HCT116 (cell line): ENCODE measurements around the gene BNIP5. TPM values are rescaled to one million over a fixed set of nuclear protein-coding genes. Genes with fewer than 3 reads are reported as not detected.

Experiments
- ATAC-seq: fragments of 200-7000 bp; cut with Tn5 transposase; 2 replicates; pipeline ENCODE4 v1.9.1; 2020; ENCODE audit warnings: mild to moderate bottlenecking, moderate library complexity
- BruUV-seq: library from RNA; stranded (reverse); fragments of 400-500 nt; replicated peaks from 2 replicates; lab custom pipeline; 2021; lab: Mats Ljungman, UMichigan
- CTCF ChIA-PET: fragments of 300-600 bp; sonication (Branson Sonifier 250); formaldehyde crosslinking; loops from one replicate; lab custom pipeline; 2021; ENCODE audit warnings: antibody characterized with exemption; lab: Charles Lee
- POLR2A ChIA-PET: fragments of 300-600, 350-600 bp; sonication (Branson Sonifier 250); formaldehyde crosslinking; loops from one replicate; lab custom pipeline; 2021; ENCODE audit warnings: antibody characterized with exemption; lab: Charles Lee
- RAD21 ChIA-PET, 2 experiments: fragments of 300-600 bp; sonication (Branson Sonifier 250); formaldehyde crosslinking; loops; one replicate each; lab custom pipeline; 2023; ENCODE audit warnings: low total read pairs in 2 of 2; ENCODE audit not compliant: uncharacterized antibody in 2 of 2, unreplicated experiment in 2 of 2, low non-redundant PET in 1 of 2; lab: Charles Lee
- DNase-seq: peaks from one replicate; pipeline ENCODE4 v3.0.0-alpha.2; 2010; ENCODE audit warnings: low read depth, low spot score
- H2AFZ ChIP-seq: fragments of 200-600 bp; shearing (Covaris generic), sonication (generic); 2 replicates; pipeline ENCODE4 v1.6.1; 2017; ENCODE audit warnings: low read depth, mixed run types, mixed read lengths, antibody characterized with exemption, low read length; ENCODE audit not compliant: poor library complexity, severe bottlenecking
- H3K27ac ChIP-seq: 2 replicates; pipeline ENCODE4 v1.5.1; 2012; ENCODE audit warnings: low read depth, low read length
- H3K27me3 ChIP-seq: fragments of 200-600 bp; sonication (generic); 2 replicates; pipeline ENCODE4 v1.6.1; 2016; ENCODE audit warnings: mixed run types, low read length, mixed read lengths; ENCODE audit not compliant: insufficient read depth
- H3K36me3 ChIP-seq, 2 experiments: fragments of 200-500 bp in 1 of 2; fragments of 200-600 bp in 1 of 2; sonication (Bioruptor generic) in 1 of 2; sonication (generic) in 1 of 2; 2 replicates each; pipeline versions ENCODE4 v1.5.1 to v1.6.1; 2014 to 2016; ENCODE audit warnings: low read length in 2 of 2, inconsistent platforms in 1 of 2, mixed read lengths in 1 of 2, mixed run types in 1 of 2; ENCODE audit not compliant: insufficient read depth in 2 of 2, control insufficient read depth in 1 of 2
- H3K4me1 ChIP-seq, 2 experiments: fragments of 200-600 bp in 1 of 2; sonication (generic) in 1 of 2; 2 replicates each; pipeline versions ENCODE4 v1.5.1 to v1.6.1; 2012 to 2017; ENCODE audit warnings: low read length in 2 of 2, inconsistent platforms in 1 of 2, mild to moderate bottlenecking in 1 of 2, mixed read lengths in 1 of 2, mixed run types in 1 of 2, moderate library complexity in 1 of 2; ENCODE audit not compliant: insufficient read depth in 2 of 2, control insufficient read depth in 1 of 2
- H3K4me2 ChIP-seq: fragments of 200-600 bp; sonication (generic); 2 replicates; pipeline ENCODE4 v1.6.1; 2017; ENCODE audit warnings: mixed run types, low read length, mixed read lengths
- H3K4me3 ChIP-seq, 2 experiments: fragments of 200-600 bp in 1 of 2; sonication (generic) in 1 of 2; replicated peaks in 1 of 2; 2 replicates each; pipeline ENCODE4 v1.5.1; 2011 to 2016; ENCODE audit warnings: low read length in 2 of 2, control low read depth in 1 of 2, low read depth in 1 of 2, mild to moderate bottlenecking in 1 of 2, mixed read lengths in 1 of 2, mixed run types in 1 of 2
- H3K79me2 ChIP-seq: fragments of 200-600 bp; sonication (generic); 2 replicates; pipeline ENCODE4 v1.6.1; 2017; ENCODE audit warnings: mild to moderate bottlenecking, mixed run types, low read length, moderate library complexity, mixed read lengths; ENCODE audit not compliant: insufficient read depth
- H3K9ac ChIP-seq: fragments of 200-600 bp; sonication (generic); 2 replicates; pipeline ENCODE4 v1.6.1; 2016; ENCODE audit warnings: low read length, mixed read lengths
- H3K9me2 ChIP-seq: fragments of 200-600 bp; sonication (generic), shearing (Covaris generic); 2 replicates; pipeline ENCODE4 v1.6.1; 2017; ENCODE audit warnings: mixed run types, mild to moderate bottlenecking, moderate library complexity; ENCODE audit not compliant: insufficient read depth
- H3K9me3 ChIP-seq, 2 experiments: fragments of 200-500 bp in 1 of 2; fragments of 200-600 bp in 1 of 2; sonication (Bioruptor generic) in 1 of 2; sonication (generic) in 1 of 2; 2 replicates each; pipeline ENCODE4 v1.6.1; 2014 to 2017; ENCODE audit warnings: low read length in 2 of 2, mixed read lengths in 2 of 2, inconsistent platforms in 1 of 2, low read depth in 1 of 2, mild to moderate bottlenecking in 1 of 2, mixed run types in 1 of 2, moderate library complexity in 1 of 2; ENCODE audit not compliant: control insufficient read depth in 1 of 2, insufficient read depth in 1 of 2
- H4K20me1 ChIP-seq: fragments of 200-600 bp; sonication (generic), shearing (Covaris generic); 2 replicates; pipeline ENCODE4 v1.6.1; 2017; ENCODE audit warnings: mixed run types, mild to moderate bottlenecking, moderate library complexity; ENCODE audit not compliant: insufficient read depth
- CBX3 ChIP-seq: IDR thresholded peaks from 2 replicates; pipeline ENCODE4 v1.6.1; 2012; ENCODE audit warnings: low read depth
- CEBPB ChIP-seq: IDR thresholded peaks from 2 replicates; pipeline ENCODE4 v1.6.1; 2012; ENCODE audit warnings: low read depth
- EGR1 ChIP-seq: IDR thresholded peaks from 2 replicates; pipeline ENCODE4 v1.6.1; 2012; ENCODE audit warnings: low read depth
- ELF1 ChIP-seq: IDR thresholded peaks from 2 replicates; pipeline ENCODE4 v1.6.1; 2012; ENCODE audit warnings: low read depth, borderline replicate concordance
- EZH2 ChIP-seq: fragments of 200-600 bp; sonication (generic); IDR thresholded peaks from 2 replicates; pipeline ENCODE4 v1.6.1; 2017; ENCODE audit warnings: antibody characterized with exemption, mixed run types
- EZH2phosphoT487 ChIP-seq: fragments of 200-600 bp; IDR thresholded peaks from 2 replicates; pipeline ENCODE4 v1.6.1; 2018; ENCODE audit warnings: antibody characterized with exemption, borderline replicate concordance
- FOSL1 ChIP-seq: IDR thresholded peaks from 2 replicates; pipeline ENCODE4 v1.6.1; 2012; ENCODE audit warnings: low read depth
- JUND ChIP-seq: IDR thresholded peaks from 2 replicates; pipeline ENCODE4 v1.6.1; 2012
- POLR2A ChIP-seq: IDR thresholded peaks from 2 replicates; pipeline ENCODE4 v1.7.0; 2011; ENCODE audit warnings: borderline replicate concordance; ENCODE audit not compliant: insufficient read depth, insufficient read length; ENCODE audit errors: extremely low read depth
- POLR2AphosphoS5 ChIP-seq: IDR thresholded peaks from 2 replicates; pipeline ENCODE4 v1.6.1; 2011; ENCODE audit warnings: mild to moderate bottlenecking, low read depth, low read length, moderate library complexity
- RAD21 ChIP-seq: IDR thresholded peaks from 2 replicates; pipeline ENCODE4 v1.6.1; 2012; ENCODE audit warnings: low read depth, mild to moderate bottlenecking
- SIN3A ChIP-seq: IDR thresholded peaks from 2 replicates; pipeline ENCODE4 v1.6.1; 2012; ENCODE audit warnings: low read depth
- SP1 ChIP-seq: IDR thresholded peaks from 2 replicates; pipeline ENCODE4 v1.6.1; 2012; ENCODE audit warnings: low read depth
- SRF ChIP-seq: IDR thresholded peaks from 2 replicates; pipeline ENCODE4 v1.6.1; 2012; ENCODE audit warnings: low read depth
- YY1 ChIP-seq: IDR thresholded peaks from 2 replicates; pipeline ENCODE4 v1.6.1; 2011; ENCODE audit warnings: low read length, low read depth, moderate library complexity, mild to moderate bottlenecking; ENCODE audit not compliant: insufficient replicate concordance; ENCODE audit errors: extremely low read depth
- ZFX ChIP-seq: fragments of 450-650 bp; IDR thresholded peaks from 2 replicates; pipeline ENCODE4 v1.6.1; 2017
- ZNF274 ChIP-seq: fragments of 200-500 bp; sonication (Bioruptor generic); IDR thresholded peaks from 2 replicates; pipeline ENCODE4 v1.6.1; 2014; ENCODE audit warnings: mild to moderate bottlenecking, low read depth, low read length, inconsistent platforms
- intact Hi-C: fragments of 100-400 bp; cut with micrococcal nuclease; formaldehyde crosslinking; loops from 2 replicates; pipeline ENCODE4 v1.10.0; 2022
- total RNA-seq: library from RNA; stranded (reverse); gene quantifications from one replicate; pipeline ENCODE4 v1.2.1, GENCODE V29; 2021; ENCODE audit not compliant: unreplicated experiment
- TF ChIP-seq, protein P1 (sequence below): IDR thresholded peaks from 2 replicates; pipeline ENCODE4 v1.6.1; 2011; ENCODE audit warnings: mild to moderate bottlenecking, low read length, moderate library complexity; ENCODE audit not compliant: insufficient replicate concordance; ENCODE audit errors: extremely low read depth
- TF ChIP-seq, protein P2 (sequence below): IDR thresholded peaks from 2 replicates; pipeline ENCODE4 v1.6.1; 2012
- TF ChIP-seq, protein P3 (sequence below), 3 experiments: fragments of 200-600 bp in 1 of 3; sonication (generic) in 1 of 3; IDR thresholded peaks in 2 of 3; conservative IDR thresholded peaks in 1 of 3; 2 replicates each; pipeline ENCODE4 v1.5.1; 2012 to 2017; ENCODE audit warnings: low read depth in 2 of 3, low read length in 2 of 3, antibody characterized with exemption in 1 of 3, borderline replicate concordance in 1 of 3, control low read depth in 1 of 3, mild to moderate bottlenecking in 1 of 3, mixed read lengths in 1 of 3, mixed run types in 1 of 3, moderate library complexity in 1 of 3; ENCODE audit not compliant: insufficient read depth in 1 of 3
- TF ChIP-seq, protein P4 (sequence below): IDR thresholded peaks from 2 replicates; pipeline ENCODE4 v1.6.1; 2012; ENCODE audit warnings: low read depth
- TF ChIP-seq, protein P5 (sequence below): IDR thresholded peaks from 2 replicates; pipeline ENCODE4 v1.6.1; 2012

Gene BNIP5
- total RNA-seq, 1 experiment from 2014 or later, result not detected

DNA sequence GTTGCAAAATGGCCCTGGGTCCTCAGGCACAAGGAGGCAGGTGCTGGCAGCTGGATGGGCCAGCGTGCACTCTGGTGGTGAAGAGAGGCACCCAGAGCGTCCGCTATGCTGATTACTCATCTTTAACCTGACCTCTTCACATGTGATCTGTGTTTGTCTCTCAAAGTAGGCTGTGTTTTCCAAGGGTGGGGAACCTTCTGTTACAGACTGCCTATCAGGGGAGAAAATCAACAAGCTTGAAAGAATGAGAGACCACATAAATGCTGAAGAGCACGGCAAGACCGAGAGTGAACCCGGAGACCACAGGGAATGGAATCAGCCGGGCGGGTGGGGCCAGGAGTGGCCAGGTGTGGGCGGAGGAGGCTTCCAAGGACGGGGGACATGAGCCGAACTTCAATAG, 16.2 kb downstream of the BNIP5 start:
- no peak for DNase-seq
- Histone ChIP-seq H3K36me3 (no peaks in the 10 kb centered on the region), H3K9me2 (no peaks in the 10 kb centered on the region), H3K4me1 (peaks cover 13 to 15% of the 10 kb centered on the region in 2 experiments; a peak in 3 of 4 replicates), H3K9ac (no peak overlapping the region), H4K20me1 (no peaks in the 10 kb centered on the region), H2AFZ (peak overlapping the region; percentile 93), H3K79me2 (no peaks in the 10 kb centered on the region), H3K27me3 (no peaks in the 10 kb centered on the region), H3K9me3 (no peaks in the 10 kb centered on the region), H3K4me2 (peak overlapping the region; percentile 64), H3K4me3 (peak overlapping the region in 1 of 2 experiments; percentile 16; a peak in 1 of 4 replicates), H3K27ac (no peak overlapping the region)
- ChIA-PET CTCF (no interaction called here), POLR2A (no interaction called here), RAD21 (no interaction called here)
- intact Hi-C loops, result no loop called here
- peak; percentile 82 for ATAC-seq
- no TSS peak for BruUV-seq
- TF ChIP-seq, protein P1, sequence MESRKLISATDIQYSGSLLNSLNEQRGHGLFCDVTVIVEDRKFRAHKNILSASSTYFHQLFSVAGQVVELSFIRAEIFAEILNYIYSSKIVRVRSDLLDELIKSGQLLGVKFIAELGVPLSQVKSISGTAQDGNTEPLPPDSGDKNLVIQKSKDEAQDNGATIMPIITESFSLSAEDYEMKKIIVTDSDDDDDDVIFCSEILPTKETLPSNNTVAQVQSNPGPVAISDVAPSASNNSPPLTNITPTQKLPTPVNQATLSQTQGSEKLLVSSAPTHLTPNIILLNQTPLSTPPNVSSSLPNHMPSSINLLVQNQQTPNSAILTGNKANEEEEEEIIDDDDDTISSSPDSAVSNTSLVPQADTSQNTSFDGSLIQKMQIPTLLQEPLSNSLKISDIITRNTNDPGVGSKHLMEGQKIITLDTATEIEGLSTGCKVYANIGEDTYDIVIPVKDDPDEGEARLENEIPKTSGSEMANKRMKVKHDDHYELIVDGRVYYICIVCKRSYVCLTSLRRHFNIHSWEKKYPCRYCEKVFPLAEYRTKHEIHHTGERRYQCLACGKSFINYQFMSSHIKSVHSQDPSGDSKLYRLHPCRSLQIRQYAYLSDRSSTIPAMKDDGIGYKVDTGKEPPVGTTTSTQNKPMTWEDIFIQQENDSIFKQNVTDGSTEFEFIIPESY, result no peak
- no peak for TF ChIP-seq ELF1
- TF ChIP-seq YY1, result peak; percentile 5
- no peak for TF ChIP-seq SIN3A
- TF ChIP-seq, protein P2, sequence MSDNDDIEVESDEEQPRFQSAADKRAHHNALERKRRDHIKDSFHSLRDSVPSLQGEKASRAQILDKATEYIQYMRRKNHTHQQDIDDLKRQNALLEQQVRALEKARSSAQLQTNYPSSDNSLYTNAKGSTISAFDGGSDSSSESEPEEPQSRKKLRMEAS, result peak; percentile 45; the same call in 1 of the 2 replicates
- TF ChIP-seq JUND, result no peak
- no peak for TF ChIP-seq ZNF274
- no peak for TF ChIP-seq FOSL1
- TF ChIP-seq, protein P3, sequence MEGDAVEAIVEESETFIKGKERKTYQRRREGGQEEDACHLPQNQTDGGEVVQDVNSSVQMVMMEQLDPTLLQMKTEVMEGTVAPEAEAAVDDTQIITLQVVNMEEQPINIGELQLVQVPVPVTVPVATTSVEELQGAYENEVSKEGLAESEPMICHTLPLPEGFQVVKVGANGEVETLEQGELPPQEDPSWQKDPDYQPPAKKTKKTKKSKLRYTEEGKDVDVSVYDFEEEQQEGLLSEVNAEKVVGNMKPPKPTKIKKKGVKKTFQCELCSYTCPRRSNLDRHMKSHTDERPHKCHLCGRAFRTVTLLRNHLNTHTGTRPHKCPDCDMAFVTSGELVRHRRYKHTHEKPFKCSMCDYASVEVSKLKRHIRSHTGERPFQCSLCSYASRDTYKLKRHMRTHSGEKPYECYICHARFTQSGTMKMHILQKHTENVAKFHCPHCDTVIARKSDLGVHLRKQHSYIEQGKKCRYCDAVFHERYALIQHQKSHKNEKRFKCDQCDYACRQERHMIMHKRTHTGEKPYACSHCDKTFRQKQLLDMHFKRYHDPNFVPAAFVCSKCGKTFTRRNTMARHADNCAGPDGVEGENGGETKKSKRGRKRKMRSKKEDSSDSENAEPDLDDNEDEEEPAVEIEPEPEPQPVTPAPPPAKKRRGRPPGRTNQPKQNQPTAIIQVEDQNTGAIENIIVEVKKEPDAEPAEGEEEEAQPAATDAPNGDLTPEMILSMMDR (IDR thresholded peaks at IDR 0.05 in 2 of 3, conservative IDR thresholded peaks at IDR 0.05 in 1 of 3; ENCODE audit: borderline replicate concordance in 1 of 3, insufficient read depth in 1 of 3, low read depth in 2 of 3, low read length in 2 of 3), result peak; percentile 11 to 34 (median 23); a peak in 2 of 6 replicates
- TF ChIP-seq, protein P4, sequence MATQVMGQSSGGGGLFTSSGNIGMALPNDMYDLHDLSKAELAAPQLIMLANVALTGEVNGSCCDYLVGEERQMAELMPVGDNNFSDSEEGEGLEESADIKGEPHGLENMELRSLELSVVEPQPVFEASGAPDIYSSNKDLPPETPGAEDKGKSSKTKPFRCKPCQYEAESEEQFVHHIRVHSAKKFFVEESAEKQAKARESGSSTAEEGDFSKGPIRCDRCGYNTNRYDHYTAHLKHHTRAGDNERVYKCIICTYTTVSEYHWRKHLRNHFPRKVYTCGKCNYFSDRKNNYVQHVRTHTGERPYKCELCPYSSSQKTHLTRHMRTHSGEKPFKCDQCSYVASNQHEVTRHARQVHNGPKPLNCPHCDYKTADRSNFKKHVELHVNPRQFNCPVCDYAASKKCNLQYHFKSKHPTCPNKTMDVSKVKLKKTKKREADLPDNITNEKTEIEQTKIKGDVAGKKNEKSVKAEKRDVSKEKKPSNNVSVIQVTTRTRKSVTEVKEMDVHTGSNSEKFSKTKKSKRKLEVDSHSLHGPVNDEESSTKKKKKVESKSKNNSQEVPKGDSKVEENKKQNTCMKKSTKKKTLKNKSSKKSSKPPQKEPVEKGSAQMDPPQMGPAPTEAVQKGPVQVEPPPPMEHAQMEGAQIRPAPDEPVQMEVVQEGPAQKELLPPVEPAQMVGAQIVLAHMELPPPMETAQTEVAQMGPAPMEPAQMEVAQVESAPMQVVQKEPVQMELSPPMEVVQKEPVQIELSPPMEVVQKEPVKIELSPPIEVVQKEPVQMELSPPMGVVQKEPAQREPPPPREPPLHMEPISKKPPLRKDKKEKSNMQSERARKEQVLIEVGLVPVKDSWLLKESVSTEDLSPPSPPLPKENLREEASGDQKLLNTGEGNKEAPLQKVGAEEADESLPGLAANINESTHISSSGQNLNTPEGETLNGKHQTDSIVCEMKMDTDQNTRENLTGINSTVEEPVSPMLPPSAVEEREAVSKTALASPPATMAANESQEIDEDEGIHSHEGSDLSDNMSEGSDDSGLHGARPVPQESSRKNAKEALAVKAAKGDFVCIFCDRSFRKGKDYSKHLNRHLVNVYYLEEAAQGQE, result no peak
- no peak for TF ChIP-seq EZH2
- no peak for TF ChIP-seq EZH2phosphoT487
- TF ChIP-seq RAD21, result no peak; the same call in none of the 2 replicates
- TF ChIP-seq POLR2A, result no peak
- TF ChIP-seq, protein P5, sequence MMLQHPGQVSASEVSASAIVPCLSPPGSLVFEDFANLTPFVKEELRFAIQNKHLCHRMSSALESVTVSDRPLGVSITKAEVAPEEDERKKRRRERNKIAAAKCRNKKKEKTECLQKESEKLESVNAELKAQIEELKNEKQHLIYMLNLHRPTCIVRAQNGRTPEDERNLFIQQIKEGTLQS, result no peak
- no peak for TF ChIP-seq POLR2AphosphoS5
- TF ChIP-seq SP1, result no peak
- no peak for TF ChIP-seq CBX3
- TF ChIP-seq CEBPB, result no peak
- TF ChIP-seq SRF, result no peak
- TF ChIP-seq EGR1, result peak; percentile 55; the same call in 1 of the 2 replicates
- no peak for TF ChIP-seq ZFX
